GM12872 (cell line): ENCODE results near the gene ACBD6.

Experiments used
- TF ChIP-seq, protein P1 (sequence below): IDR thresholded peaks from 3 replicates; pipeline ENCODE4 v1.5.1; 2011; ENCODE audit warnings: low read depth, mild to moderate bottlenecking, low read length, moderate library complexity; ENCODE audit not compliant: insufficient read depth

ACBD6 gene

DNA sequence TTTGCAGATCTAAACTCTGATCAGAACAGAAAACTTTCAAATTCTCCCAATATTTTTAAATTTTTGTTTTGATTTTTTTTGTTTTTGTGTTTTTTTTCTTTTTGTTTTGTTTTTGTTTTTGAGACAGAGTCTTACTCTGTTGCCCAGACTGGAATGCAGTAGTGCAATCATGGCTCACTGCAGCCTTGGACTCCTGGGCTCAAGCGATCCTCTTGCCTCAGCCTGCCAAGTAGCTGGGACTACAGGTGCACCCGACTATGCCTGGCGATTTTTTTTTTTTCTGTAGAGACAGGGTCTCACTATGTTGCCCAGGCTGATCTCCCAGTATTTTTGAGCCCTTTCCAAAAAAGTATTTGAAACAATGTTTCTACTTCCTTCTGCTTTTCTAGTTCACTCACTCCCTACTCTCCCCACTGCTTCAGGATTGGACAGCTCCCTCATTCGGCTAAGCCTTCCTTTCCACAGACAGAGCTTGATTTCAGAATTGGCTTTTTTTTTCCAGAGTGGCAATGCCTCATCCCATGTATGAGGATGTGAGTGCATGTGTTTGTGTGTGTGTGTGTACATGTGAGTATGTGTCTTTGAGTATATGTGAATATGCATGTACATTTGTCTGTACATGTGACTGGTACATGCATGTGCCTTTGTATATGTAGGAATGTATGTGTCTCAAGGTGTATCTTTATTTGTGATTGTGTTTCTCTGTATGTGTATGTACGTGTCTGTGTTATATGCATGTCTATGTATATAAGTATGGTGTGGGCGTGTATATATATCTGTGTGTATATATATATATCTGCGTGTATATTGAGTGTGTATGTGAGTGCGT is 260.4 kb downstream of the ACBD6 start:
- TF ChIP-seq, protein P1, sequence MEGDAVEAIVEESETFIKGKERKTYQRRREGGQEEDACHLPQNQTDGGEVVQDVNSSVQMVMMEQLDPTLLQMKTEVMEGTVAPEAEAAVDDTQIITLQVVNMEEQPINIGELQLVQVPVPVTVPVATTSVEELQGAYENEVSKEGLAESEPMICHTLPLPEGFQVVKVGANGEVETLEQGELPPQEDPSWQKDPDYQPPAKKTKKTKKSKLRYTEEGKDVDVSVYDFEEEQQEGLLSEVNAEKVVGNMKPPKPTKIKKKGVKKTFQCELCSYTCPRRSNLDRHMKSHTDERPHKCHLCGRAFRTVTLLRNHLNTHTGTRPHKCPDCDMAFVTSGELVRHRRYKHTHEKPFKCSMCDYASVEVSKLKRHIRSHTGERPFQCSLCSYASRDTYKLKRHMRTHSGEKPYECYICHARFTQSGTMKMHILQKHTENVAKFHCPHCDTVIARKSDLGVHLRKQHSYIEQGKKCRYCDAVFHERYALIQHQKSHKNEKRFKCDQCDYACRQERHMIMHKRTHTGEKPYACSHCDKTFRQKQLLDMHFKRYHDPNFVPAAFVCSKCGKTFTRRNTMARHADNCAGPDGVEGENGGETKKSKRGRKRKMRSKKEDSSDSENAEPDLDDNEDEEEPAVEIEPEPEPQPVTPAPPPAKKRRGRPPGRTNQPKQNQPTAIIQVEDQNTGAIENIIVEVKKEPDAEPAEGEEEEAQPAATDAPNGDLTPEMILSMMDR: no peak

DNA sequence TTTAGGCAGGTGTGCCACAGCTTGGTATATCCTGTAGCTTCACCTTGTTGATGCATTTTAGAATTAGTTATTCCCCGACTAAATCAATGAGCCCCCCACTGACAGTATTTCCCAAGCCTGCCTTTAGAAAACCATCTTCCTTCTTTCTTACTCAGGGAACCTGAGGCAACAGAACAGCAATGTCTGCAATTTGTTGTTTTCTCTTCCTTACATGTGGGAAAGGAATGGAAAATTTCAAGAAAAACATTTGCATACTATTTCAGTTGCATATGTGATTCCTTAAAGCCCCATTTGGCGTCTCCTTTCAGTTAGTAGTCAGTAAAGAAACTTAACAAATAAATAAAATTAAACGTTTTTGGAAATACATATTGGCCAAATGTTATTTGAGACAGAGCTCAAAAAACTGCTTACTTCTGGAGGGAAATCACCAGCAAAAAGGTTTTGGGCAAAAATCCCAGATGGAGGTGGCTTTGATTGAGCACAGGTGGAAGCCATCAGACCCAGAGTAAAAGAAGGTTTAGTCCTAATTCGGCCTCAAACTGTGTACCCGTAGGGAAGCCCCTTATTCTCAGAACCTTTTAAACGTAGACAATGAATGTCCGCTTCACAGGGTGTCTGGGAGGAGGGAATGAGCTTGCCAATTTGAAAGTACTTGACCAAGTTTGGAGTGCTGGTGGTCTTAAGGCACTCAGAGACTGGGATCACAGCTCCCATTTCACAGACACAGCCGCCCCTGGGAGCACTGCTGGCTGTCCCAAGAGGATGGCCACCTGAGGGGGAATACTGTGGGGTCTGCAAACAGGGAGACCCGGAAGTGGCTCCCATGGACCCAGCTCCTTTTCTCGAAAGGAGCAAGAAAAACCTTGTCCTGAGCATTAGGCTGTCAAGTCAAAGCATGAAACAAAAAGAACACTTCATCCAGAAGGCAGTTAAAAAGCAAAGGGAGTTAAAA is 263.0 kb downstream of the ACBD6 start:
- TF ChIP-seq, protein P1: no peak

- TF ChIP-seq, protein P1: no peak
These were observed 263.7 kb downstream of the ACBD6 start for GRCh38 chr1:180238675-180239074.
